Glutamatergic neuron (in vitro differentiated cells): ENCODE data around the gene PSMD8. TPM values are rescaled to one million over a fixed set of nuclear protein-coding genes. Genes with fewer than 3 reads are reported as not detected.

Experiments used
- DNase-seq: peaks from one replicate; pipeline ENCODE4 v3.0.0; 2022
- H3K27ac Mint-ChIP-seq: one replicate; pipeline ENCODE4 v1.8.0; 2020; ENCODE audit warnings: mild to moderate bottlenecking, mixed read lengths, inconsistent platforms; ENCODE audit not compliant: unreplicated experiment
- H3K27me3 Mint-ChIP-seq: one replicate; pipeline ENCODE4 v1.8.0; 2020; ENCODE audit warnings: mild to moderate bottlenecking, moderate library complexity, mixed read lengths, inconsistent platforms; ENCODE audit not compliant: unreplicated experiment
- H3K36me3 Mint-ChIP-seq: one replicate; pipeline ENCODE4 v1.8.0; 2020; ENCODE audit warnings: mild to moderate bottlenecking, mixed read lengths, inconsistent platforms; ENCODE audit not compliant: unreplicated experiment
- H3K4me1 Mint-ChIP-seq: one replicate; pipeline ENCODE4 v1.8.0; 2020; ENCODE audit warnings: mild to moderate bottlenecking, low read depth, mixed read lengths, inconsistent platforms; ENCODE audit not compliant: unreplicated experiment
- H3K4me3 Mint-ChIP-seq: one replicate; pipeline ENCODE4 v1.8.0; 2020; ENCODE audit warnings: mild to moderate bottlenecking, mixed read lengths, inconsistent platforms; ENCODE audit not compliant: unreplicated experiment
- H3K9me3 Mint-ChIP-seq: one replicate; pipeline ENCODE4 v1.8.0; 2020; ENCODE audit warnings: mild to moderate bottlenecking, moderate library complexity, mixed read lengths, inconsistent platforms; ENCODE audit not compliant: unreplicated experiment
- CTCF ChIP-seq: fragments of 200-600 bp; sonication (generic); IDR thresholded peaks from one replicate; pipeline ENCODE4 v1.5.0; 2021; ENCODE audit not compliant: partially characterized antibody, unreplicated experiment
- total RNA-seq: library from RNA; stranded (reverse); fragmentation: NEBNext Ultra II Directional; extraction: Animal tissue kit (Norgen Biotek cat#: 25700); gene quantifications from one replicate; pipeline ENCODE4 v1.2.1, GENCODE V29; 2021; ENCODE audit not compliant: unreplicated experiment

Gene PSMD8
- total RNA-seq, 1 donor from 2014 or later, result 156 TPM

DNA sequence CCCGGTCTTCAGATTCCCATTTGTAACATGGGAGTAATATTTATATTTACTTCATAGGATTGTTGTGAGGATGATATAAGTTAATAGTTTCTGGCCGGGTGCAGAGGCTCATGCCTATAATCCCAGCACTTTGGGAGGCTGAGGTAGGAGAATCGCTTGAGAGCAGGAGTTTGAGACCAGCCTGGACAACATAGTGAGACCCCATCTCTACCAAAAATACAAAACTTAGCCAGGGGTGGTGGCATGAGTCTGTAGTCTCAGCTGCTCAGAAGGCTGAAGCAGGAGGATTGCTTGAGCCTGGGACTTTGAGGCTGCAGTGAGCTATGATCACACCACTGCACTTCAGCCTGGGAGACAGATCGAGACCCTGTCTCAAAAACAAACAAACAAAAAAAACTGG is 27.5 kb upstream of the PSMD8 start:
- peaks cover under 1% of the 10 kb centered on the region for H3K27me3 Mint-ChIP-seq
- TF ChIP-seq CTCF, result no peak
- no peak for DNase-seq
- H3K4me3 Mint-ChIP-seq, result no peak overlapping the region
- H3K36me3 Mint-ChIP-seq, result no peaks in the 10 kb centered on the region
- H3K27ac Mint-ChIP-seq, result no peak overlapping the region
- H3K4me1 Mint-ChIP-seq, result peaks cover under 1% of the 10 kb centered on the region
- H3K9me3 Mint-ChIP-seq, result peaks cover 3% of the 10 kb centered on the region

GRCh38 chr19:38350883-38351282 is 23.5 kb upstream of the PSMD8 start:
- H3K36me3 Mint-ChIP-seq, result no peaks in the 10 kb centered on the region

GRCh38 chr19:38351865-38352395 is 22.4 kb upstream of the PSMD8 start:
- Mint-ChIP-seq H3K36me3 (peaks cover 4% of the 10 kb centered on the region), H3K27me3 (peaks cover 13% of the 10 kb centered on the region), H3K27ac (peak overlapping the region; percentile 99), H3K4me3 (no peak overlapping the region), H3K9me3 (peaks cover 9% of the 10 kb centered on the region), H3K4me1 (peaks cover 14% of the 10 kb centered on the region)
- DNase-seq, result peak; percentile 55
- TF ChIP-seq CTCF, result no peak

More at GRCh38 chr19:38350883-38351282, 23.5 kb upstream of the PSMD8 start:
- peaks cover 13% of the 10 kb centered on the region for H3K4me1 Mint-ChIP-seq
- no peak overlapping the region for H3K4me3 Mint-ChIP-seq
- DNase-seq, result no peak
- TF ChIP-seq CTCF, result no peak
- peaks cover 10% of the 10 kb centered on the region for H3K27me3 Mint-ChIP-seq
- no peak overlapping the region for H3K27ac Mint-ChIP-seq
- peaks cover 10% of the 10 kb centered on the region for H3K9me3 Mint-ChIP-seq

DNA sequence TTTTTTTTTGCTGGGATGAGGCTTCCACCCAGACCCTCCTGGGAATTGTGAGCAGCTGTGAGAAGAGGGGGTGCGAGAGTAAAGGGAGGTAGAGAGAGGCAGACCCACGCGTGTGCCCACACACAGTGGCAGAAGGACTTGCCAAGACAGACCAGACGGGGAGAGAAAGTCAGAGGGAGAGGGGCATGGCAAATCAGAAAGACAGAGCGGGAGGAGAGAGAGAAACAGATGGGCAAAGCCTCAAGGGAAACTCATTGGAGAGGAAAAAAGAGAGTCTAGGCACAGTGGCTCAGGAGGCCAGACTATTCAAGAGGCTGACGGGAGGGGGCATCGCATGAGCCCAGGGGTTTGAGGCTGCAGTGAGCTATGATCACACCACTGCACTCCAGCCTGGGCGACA is 21.8 kb upstream of the PSMD8 start:
- peaks cover 4% of the 10 kb centered on the region for H3K36me3 Mint-ChIP-seq
- DNase-seq, result peak; percentile 54
- TF ChIP-seq CTCF, result no peak
- H3K27ac Mint-ChIP-seq, result peak overlapping the region; percentile 99
- peak overlapping the region; percentile 58 for H3K4me3 Mint-ChIP-seq
- peaks cover 14% of the 10 kb centered on the region for H3K4me1 Mint-ChIP-seq
- peaks cover 9% of the 10 kb centered on the region for H3K9me3 Mint-ChIP-seq
- H3K27me3 Mint-ChIP-seq, result peaks cover 13% of the 10 kb centered on the region
